GM12874 (cell line): ENCODE measurements around the gene CST5.

Experiments
- CTCF ChIP-seq: IDR thresholded peaks from 2 replicates; pipeline ENCODE4 v1.5.1; 2011; ENCODE audit warnings: low read depth, mild to moderate bottlenecking, control low read depth, low read length, moderate library complexity; ENCODE audit not compliant: insufficient read depth

Gene CST5

GRCh38 chr20:23874747-23875146 lies 4.8 kb downstream of the CST5 start:
- TF ChIP-seq CTCF, result no peak

- TF ChIP-seq CTCF, result no peak
Measured at GRCh38 chr20:23873370-23874015, 6.1 kb downstream of the CST5 start.

- no peak for TF ChIP-seq CTCF
Measured at GRCh38 chr20:23872065-23872464, 7.5 kb downstream of the CST5 start.

- no peak for TF ChIP-seq CTCF
Measured at GRCh38 chr20:23870461-23870860, 9.1 kb downstream of the CST5 start.

- no peak for TF ChIP-seq CTCF
Measured at GRCh38 chr20:23869520-23869919, 10.0 kb downstream of the CST5 start.

GRCh38 chr20:23868321-23868720 lies 11.2 kb downstream of the CST5 start:
- TF ChIP-seq CTCF, result no peak

GRCh38 chr20:23867152-23867776 lies 12.3 kb downstream of the CST5 start:
- TF ChIP-seq CTCF, result no peak
